GM18505 (cell line): ENCODE results near the gene FGD2.

Experiments used
- ATAC-seq: cut with Tn5 transposase; IDR thresholded peaks from one replicate; pipeline ENCODE4 v1.9.1; 2021; ENCODE audit not compliant: unreplicated experiment
- POLR2A ChIP-seq: IDR thresholded peaks from 4 replicates; pipeline ENCODE4 v1.6.1; 2011; ENCODE audit warnings: borderline replicate concordance; ENCODE audit not compliant: insufficient read depth, insufficient read length; ENCODE audit errors: extremely low read depth

Gene FGD2

DNA sequence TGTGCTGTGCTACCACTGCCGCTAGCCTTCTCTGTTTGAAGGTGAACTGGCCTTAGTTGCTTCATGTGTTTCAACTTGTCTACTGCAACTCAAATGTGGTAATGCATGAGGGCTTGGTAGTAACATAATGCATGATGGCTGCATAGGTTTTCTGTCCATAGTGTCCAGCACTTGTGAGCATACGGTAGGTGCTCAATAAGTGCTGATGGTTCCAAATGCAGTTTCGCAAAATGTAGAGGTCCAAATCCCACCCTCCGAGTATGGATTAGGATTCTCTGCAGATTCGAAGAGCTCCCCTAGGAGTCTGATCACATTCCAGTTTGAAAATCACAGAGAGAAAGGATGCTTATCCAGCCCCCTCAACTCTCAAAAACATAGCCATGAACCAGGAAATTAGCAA is 64.2 kb downstream of the FGD2 start:
- TF ChIP-seq POLR2A: no peak
- ATAC-seq: no peak

- ATAC-seq: no peak
- TF ChIP-seq POLR2A: no peak
These were observed 67.1 kb downstream of the FGD2 start for GRCh38 chr6:37072526-37072925.

GRCh38 chr6:37074053-37074827 is 68.8 kb downstream of the FGD2 start:
- ATAC-seq: no peak
- no peak for TF ChIP-seq POLR2A

DNA sequence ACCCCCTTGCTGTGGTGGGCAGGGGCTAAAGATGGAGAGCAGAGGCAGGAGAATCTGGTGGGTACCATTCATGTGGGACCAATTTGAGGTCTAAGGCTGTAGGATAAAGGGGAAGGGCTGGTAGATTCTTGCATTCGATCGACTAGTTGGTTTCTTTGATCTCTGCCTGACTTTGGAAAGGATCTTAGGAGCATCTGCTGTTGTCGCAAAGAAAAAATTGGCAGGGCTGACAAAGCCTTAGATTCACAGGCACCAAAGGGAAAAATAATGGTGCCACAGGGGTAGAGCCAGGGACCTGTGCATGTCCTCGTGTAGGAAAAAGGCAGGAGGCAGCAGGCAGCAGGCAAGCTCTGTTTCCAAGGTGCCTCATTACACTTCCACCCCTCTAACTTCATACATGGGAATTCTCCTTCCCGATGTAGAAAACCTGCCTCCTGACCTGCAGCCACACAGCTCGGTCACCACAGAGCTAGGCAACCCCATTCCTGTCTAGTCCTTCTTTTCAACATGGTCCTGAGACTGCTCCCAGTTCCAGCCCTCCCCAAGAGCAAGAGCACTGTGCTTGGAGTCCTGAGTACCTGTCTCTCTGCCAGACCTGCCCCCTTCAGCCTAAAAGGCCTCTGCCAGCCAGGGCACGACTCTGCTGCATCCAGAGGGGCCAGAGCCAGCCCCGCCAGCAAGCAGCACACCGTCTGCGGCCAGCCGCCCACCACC is 71.9 kb downstream of the FGD2 start:
- no peak for TF ChIP-seq POLR2A
- no peak for ATAC-seq

DNA sequence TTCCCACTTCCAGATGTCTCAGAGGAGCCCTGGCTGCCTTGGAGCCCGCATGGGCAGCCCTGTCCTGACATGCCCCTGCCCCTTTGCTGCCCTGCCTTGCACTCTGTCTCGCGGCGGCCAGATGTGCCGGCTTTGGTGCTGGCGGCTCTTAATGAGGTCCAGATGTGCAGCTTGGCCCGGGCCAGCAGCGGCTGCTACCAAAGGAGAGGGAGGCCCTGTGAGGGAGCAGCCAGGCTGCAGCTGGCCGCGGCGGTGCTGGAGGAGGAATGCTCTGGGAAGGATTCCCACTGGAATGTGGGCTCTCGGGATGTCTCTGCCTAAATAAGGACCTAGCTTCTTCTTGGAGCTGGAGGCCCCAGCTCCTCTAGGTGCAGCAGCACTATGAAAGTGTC is 72.4 kb downstream of the FGD2 start:
- TF ChIP-seq POLR2A: no peak
- ATAC-seq: no peak
